Measurements from ENCODE around the gene KCNIP3.
"Not testable (repeated sequence)": the region's sequence is repeated elsewhere in the genome, so short reads cannot be mapped to it uniquely, and the experiment has no call there.

The KCNIP3 gene

GRCh38 chr2:95414015-95414594, 117.0 kb downstream of the KCNIP3 start:
- H3K27ac ChIP-seq (ENCODE audit: low read depth, low read length); H4K8ac ChIP-seq (ENCODE audit: low read depth, low read length); H3K4me2 ChIP-seq (ENCODE audit: low read length); H3K56ac ChIP-seq (ENCODE audit: low read length); H3K79me1 ChIP-seq (ENCODE audit: low read length); H2BK15ac ChIP-seq (replicated peaks; ENCODE audit: low read depth); H3K27me3 ChIP-seq (ENCODE audit: insufficient read depth, low read length, poor library complexity); H2BK5ac ChIP-seq (ENCODE audit: low read length); H3K18ac ChIP-seq (ENCODE audit: low read length); H3K79me2 ChIP-seq (ENCODE audit: control insufficient read depth, insufficient read depth, low read length); H3K4me1 ChIP-seq (ENCODE audit: control insufficient read depth, low read depth, low read length); H3K4ac ChIP-seq (ENCODE audit: low read depth, low read length); H2AK5ac ChIP-seq (ENCODE audit: low read length); H3K23ac ChIP-seq (ENCODE audit: low read length); H3K36me3 ChIP-seq (ENCODE audit: control insufficient read depth, insufficient read depth, low read length); H2BK120ac ChIP-seq (ENCODE audit: low read depth, low read length); H4K5ac ChIP-seq (ENCODE audit: low read length); H3K9ac ChIP-seq (ENCODE audit: low read length); H3K4me3 ChIP-seq (ENCODE audit: low read length): not testable (repeated sequence)
- no CpG with 5 or more reads among the region's 9 CpGs for WGBS (ENCODE audit: extremely low coverage, insufficient coverage, low lambda C conversion rate)
- DNase-seq, result peak; percentile 70

- not testable (repeated sequence) for H2BK5ac ChIP-seq (ENCODE audit: low read length); H3K79me2 ChIP-seq (ENCODE audit: control insufficient read depth, insufficient read depth, low read length); H4K5ac ChIP-seq (ENCODE audit: low read length); H3K79me1 ChIP-seq (ENCODE audit: low read length); H2BK120ac ChIP-seq (ENCODE audit: low read depth, low read length); H3K27me3 ChIP-seq (ENCODE audit: insufficient read depth, low read length, poor library complexity); H3K4me3 ChIP-seq (ENCODE audit: low read length); H4K8ac ChIP-seq (ENCODE audit: low read depth, low read length); H3K4me1 ChIP-seq (ENCODE audit: control insufficient read depth, low read depth, low read length); H3K56ac ChIP-seq (ENCODE audit: low read length); H3K18ac ChIP-seq (ENCODE audit: low read length); H3K36me3 ChIP-seq (ENCODE audit: control insufficient read depth, insufficient read depth, low read length); H2BK15ac ChIP-seq (replicated peaks; ENCODE audit: low read depth); H3K4me2 ChIP-seq (ENCODE audit: low read length); H3K23ac ChIP-seq (ENCODE audit: low read length); H2AK5ac ChIP-seq (ENCODE audit: low read length); H3K9ac ChIP-seq (ENCODE audit: low read length); H3K4ac ChIP-seq (ENCODE audit: low read depth, low read length); DNase-seq; H3K27ac ChIP-seq (ENCODE audit: low read depth, low read length)
- WGBS (ENCODE audit: extremely low coverage, insufficient coverage, low lambda C conversion rate), result no CpG with 5 or more reads among the region's 3 CpGs
Observed at GRCh38 chr2:95415138-95415537, 118.0 kb downstream of the KCNIP3 start.

GRCh38 chr2:95415561-95415960, 118.4 kb downstream of the KCNIP3 start:
- H3K36me3 ChIP-seq (ENCODE audit: control insufficient read depth, insufficient read depth, low read length); H3K56ac ChIP-seq (ENCODE audit: low read length); H3K18ac ChIP-seq (ENCODE audit: low read length); H3K79me1 ChIP-seq (ENCODE audit: low read length); H2BK120ac ChIP-seq (ENCODE audit: low read depth, low read length); H3K9ac ChIP-seq (ENCODE audit: low read length); H2BK15ac ChIP-seq (replicated peaks; ENCODE audit: low read depth); H4K8ac ChIP-seq (ENCODE audit: low read depth, low read length); H3K23ac ChIP-seq (ENCODE audit: low read length); H3K4me2 ChIP-seq (ENCODE audit: low read length); H3K4ac ChIP-seq (ENCODE audit: low read depth, low read length); H2BK5ac ChIP-seq (ENCODE audit: low read length); DNase-seq; H3K4me3 ChIP-seq (ENCODE audit: low read length); H3K4me1 ChIP-seq (ENCODE audit: control insufficient read depth, low read depth, low read length); H2AK5ac ChIP-seq (ENCODE audit: low read length); H4K5ac ChIP-seq (ENCODE audit: low read length); H3K27ac ChIP-seq (ENCODE audit: low read depth, low read length); H3K79me2 ChIP-seq (ENCODE audit: control insufficient read depth, insufficient read depth, low read length); H3K27me3 ChIP-seq (ENCODE audit: insufficient read depth, low read length, poor library complexity): not testable (repeated sequence)
- WGBS (ENCODE audit: extremely low coverage, insufficient coverage, low lambda C conversion rate), result no CpG with 5 or more reads among the region's 16 CpGs

- H3K56ac ChIP-seq (ENCODE audit: low read length), result not testable (repeated sequence)
- WGBS (ENCODE audit: extremely low coverage, insufficient coverage, low lambda C conversion rate), result no CpG with 5 or more reads among the region's 30 CpGs
Observed at GRCh38 chr2:95427196-95427867, 130.2 kb downstream of the KCNIP3 start.

GRCh38 chr2:95429748-95430467, 132.8 kb downstream of the KCNIP3 start:
- H3K36me3 ChIP-seq (ENCODE audit: control insufficient read depth, insufficient read depth, low read length); H4K5ac ChIP-seq (ENCODE audit: low read length); H2BK5ac ChIP-seq (ENCODE audit: low read length); DNase-seq; H2AK5ac ChIP-seq (ENCODE audit: low read length); H3K79me1 ChIP-seq (ENCODE audit: low read length); H3K4me2 ChIP-seq (ENCODE audit: low read length); H3K4me1 ChIP-seq (ENCODE audit: control insufficient read depth, low read depth, low read length); H4K8ac ChIP-seq (ENCODE audit: low read depth, low read length); H2BK15ac ChIP-seq (replicated peaks; ENCODE audit: low read depth); H3K9ac ChIP-seq (ENCODE audit: low read length); H3K27ac ChIP-seq (ENCODE audit: low read depth, low read length); H3K4me3 ChIP-seq (ENCODE audit: low read length); H3K23ac ChIP-seq (ENCODE audit: low read length); H3K18ac ChIP-seq (ENCODE audit: low read length); H2BK120ac ChIP-seq (ENCODE audit: low read depth, low read length); H3K27me3 ChIP-seq (ENCODE audit: insufficient read depth, low read length, poor library complexity); H3K79me2 ChIP-seq (ENCODE audit: control insufficient read depth, insufficient read depth, low read length); H3K4ac ChIP-seq (ENCODE audit: low read depth, low read length); H3K56ac ChIP-seq (ENCODE audit: low read length): not testable (repeated sequence)
- no CpG with 5 or more reads among the region's 8 CpGs for whole genome bisulfite sequencing (ENCODE audit: extremely low coverage, insufficient coverage, low lambda C conversion rate)

More at GRCh38 chr2:95427196-95427867, 130.2 kb downstream of the KCNIP3 start:
- not testable (repeated sequence) for H2BK120ac ChIP-seq (ENCODE audit: low read depth, low read length); H3K79me2 ChIP-seq (ENCODE audit: control insufficient read depth, insufficient read depth, low read length); H3K18ac ChIP-seq (ENCODE audit: low read length); H3K9ac ChIP-seq (ENCODE audit: low read length); H2BK15ac ChIP-seq (replicated peaks; ENCODE audit: low read depth); H3K4ac ChIP-seq (ENCODE audit: low read depth, low read length); H3K36me3 ChIP-seq (ENCODE audit: control insufficient read depth, insufficient read depth, low read length); DNase-seq; H3K4me3 ChIP-seq (ENCODE audit: low read length); H4K8ac ChIP-seq (ENCODE audit: low read depth, low read length); H3K4me2 ChIP-seq (ENCODE audit: low read length); H4K5ac ChIP-seq (ENCODE audit: low read length); H3K27me3 ChIP-seq (ENCODE audit: insufficient read depth, low read length, poor library complexity); H2AK5ac ChIP-seq (ENCODE audit: low read length); H2BK5ac ChIP-seq (ENCODE audit: low read length); H3K23ac ChIP-seq (ENCODE audit: low read length); H3K27ac ChIP-seq (ENCODE audit: low read depth, low read length); H3K79me1 ChIP-seq (ENCODE audit: low read length); H3K4me1 ChIP-seq (ENCODE audit: control insufficient read depth, low read depth, low read length)
